DOHH2 (cell line): ENCODE data around the gene GDF2.

Source experiments
- H3F3A ChIP-seq: fragments of 200-600 bp; sonication (generic), shearing (Covaris generic); 2 replicates; pipeline ENCODE4 v1.6.0; 2016; ENCODE audit warnings: antibody characterized with exemption, mild to moderate bottlenecking; ENCODE audit not compliant: control insufficient read depth, insufficient read depth
- H3K27ac ChIP-seq: fragments of 200-600 bp; sonication (generic); 2 replicates; pipeline ENCODE4 v1.5.1; 2014; ENCODE audit warnings: low read depth, mild to moderate bottlenecking, low read length, moderate library complexity
- H3K27me3 ChIP-seq: fragments of 200-600 bp; sonication (generic); 2 replicates; pipeline ENCODE4 v1.6.1; 2014; ENCODE audit warnings: mild to moderate bottlenecking, low read length, mixed read lengths; ENCODE audit not compliant: control insufficient read depth
- H3K36me3 ChIP-seq: fragments of 200-600 bp; sonication (generic); 2 replicates; pipeline ENCODE4 v1.6.1; 2014; ENCODE audit warnings: mild to moderate bottlenecking, low read length, moderate library complexity, mixed read lengths; ENCODE audit not compliant: control insufficient read depth
- H3K4me1 ChIP-seq: fragments of 200-600 bp; sonication (generic); 2 replicates; pipeline ENCODE4 v1.6.1; 2014; ENCODE audit warnings: mild to moderate bottlenecking, low read length, mixed read lengths; ENCODE audit not compliant: control insufficient read depth
- H3K4me2 ChIP-seq: fragments of 200-600 bp; sonication (generic); 2 replicates; pipeline ENCODE4 v1.6.0; 2014; ENCODE audit warnings: mild to moderate bottlenecking, low read length, moderate library complexity
- H3K4me3 ChIP-seq: fragments of 200-600 bp; sonication (generic); 2 replicates; pipeline ENCODE4 v1.5.1; 2014; ENCODE audit warnings: mild to moderate bottlenecking, low read length, mixed read lengths
- H3K79me2 ChIP-seq: fragments of 200-600 bp; sonication (generic); 2 replicates; pipeline ENCODE4 v1.6.1; 2014; ENCODE audit warnings: mild to moderate bottlenecking, low read length, mixed read lengths; ENCODE audit not compliant: control insufficient read depth
- H3K9me2 ChIP-seq: fragments of 200-600 bp; sonication (generic); replicated peaks from 2 replicates; pipeline ENCODE4 v1.6.1; 2014; ENCODE audit warnings: mild to moderate bottlenecking, low read length, mixed read lengths; ENCODE audit not compliant: control insufficient read depth
- H3K9me3 ChIP-seq: fragments of 200-600 bp; sonication (generic); 2 replicates; pipeline ENCODE4 v1.6.1; 2014; ENCODE audit warnings: antibody characterized with exemption, low read length, mixed read lengths; ENCODE audit not compliant: control insufficient read depth, insufficient read depth
- H4K20me1 ChIP-seq: fragments of 200-600 bp; sonication (generic); 2 replicates; pipeline ENCODE4 v1.6.0; 2014; ENCODE audit warnings: low read depth, mild to moderate bottlenecking, antibody characterized with exemption, low read length, moderate library complexity; ENCODE audit not compliant: control insufficient read depth, insufficient read depth
- CTCF ChIP-seq: fragments of 200-600 bp; sonication (generic); IDR thresholded peaks from one replicate; pipeline ENCODE4 v1.5.1; 2014; ENCODE audit warnings: antibody characterized with exemption, mild to moderate bottlenecking, low read depth, low read length; ENCODE audit not compliant: poor library complexity, severe bottlenecking
- EZH2phosphoT487 ChIP-seq: fragments of 200-600 bp; sonication (generic); IDR thresholded peaks from 2 replicates; pipeline ENCODE4 v1.6.1; 2017; ENCODE audit warnings: borderline replicate concordance, mild to moderate bottlenecking, antibody characterized with exemption, low read length, moderate library complexity, mixed read lengths

The GDF2 gene

GRCh38 chr10:47337310-47337709 is 15.1 kb downstream of the GDF2 start:
- no peaks in the 10 kb centered on the region for H3K79me2 ChIP-seq
- TF ChIP-seq CTCF (no peak), EZH2phosphoT487 (no peak)
- no peak overlapping the region for H3K4me2 ChIP-seq
- H3K9me3 ChIP-seq, result no peaks in the 10 kb centered on the region
- H3K9me2 ChIP-seq, result no peaks in the 10 kb centered on the region
- no peaks in the 10 kb centered on the region for H3K27me3 ChIP-seq
- H3K4me3 ChIP-seq, result no peak overlapping the region
- H4K20me1 ChIP-seq, result no peaks in the 10 kb centered on the region
- H3K27ac ChIP-seq, result no peak overlapping the region
- no peaks in the 10 kb centered on the region for H3K4me1 ChIP-seq
- H3K36me3 ChIP-seq, result no peaks in the 10 kb centered on the region
- no peaks in the 10 kb centered on the region for H3F3A ChIP-seq

GRCh38 chr10:47339186-47339735 is 17.0 kb downstream of the GDF2 start:
- Histone ChIP-seq H3K4me2 (no peak overlapping the region), H3K9me3 (no peaks in the 10 kb centered on the region), H3F3A (no peaks in the 10 kb centered on the region), H3K9me2 (no peaks in the 10 kb centered on the region), H3K27me3 (no peaks in the 10 kb centered on the region), H3K36me3 (no peaks in the 10 kb centered on the region), H3K79me2 (no peaks in the 10 kb centered on the region), H4K20me1 (no peaks in the 10 kb centered on the region), H3K4me1 (no peaks in the 10 kb centered on the region), H3K4me3 (no peak overlapping the region), H3K27ac (no peak overlapping the region)
- TF ChIP-seq CTCF (no peak), EZH2phosphoT487 (no peak)

DNA sequence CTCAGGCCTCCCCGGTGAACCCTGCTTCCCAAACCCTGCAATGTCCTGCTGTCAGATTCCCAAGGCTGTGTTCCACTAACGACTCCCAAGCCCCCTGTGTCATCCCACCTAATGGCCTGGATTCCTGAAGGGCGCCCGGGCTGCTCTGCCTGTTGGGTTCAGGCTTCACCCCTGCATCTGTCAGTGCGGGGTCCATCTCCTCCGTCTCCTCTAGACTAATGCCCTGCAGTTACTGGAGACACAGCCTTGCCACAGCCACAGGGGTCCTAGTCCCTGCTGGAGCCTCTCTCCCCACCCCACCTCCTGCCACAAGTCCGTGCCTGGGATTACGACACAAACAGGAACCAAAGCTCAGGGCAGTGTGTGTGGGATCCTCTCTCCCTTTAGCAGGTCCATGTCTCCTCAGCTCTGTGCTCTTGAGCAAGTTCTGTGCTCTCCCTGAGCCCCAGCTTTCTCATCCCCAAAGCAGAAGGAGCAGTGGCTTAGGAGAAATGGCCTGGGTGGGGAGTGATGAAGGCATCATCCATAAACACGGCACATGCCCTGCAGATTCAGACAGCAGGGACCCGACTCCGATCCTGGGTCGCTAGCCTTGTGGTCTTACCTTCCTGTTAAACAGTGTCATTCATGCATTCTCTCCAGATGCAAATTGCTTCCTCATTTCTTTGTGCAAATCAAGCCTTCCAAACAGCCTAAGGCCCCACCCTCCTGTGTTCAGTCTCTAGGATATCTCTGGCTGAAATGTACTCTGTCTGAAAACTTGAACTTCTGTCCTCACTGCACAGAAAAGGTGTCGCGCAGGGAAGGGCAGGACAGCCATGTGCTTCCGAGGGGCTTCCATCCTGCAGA is 17.7 kb downstream of the GDF2 start:
- TF ChIP-seq EZH2phosphoT487 (no peak), CTCF (no peak)
- Histone ChIP-seq H3K9me2 (no peaks in the 10 kb centered on the region), H3K4me3 (no peak overlapping the region), H3K27ac (no peak overlapping the region), H3K4me2 (no peak overlapping the region), H3K79me2 (no peaks in the 10 kb centered on the region), H3K4me1 (no peaks in the 10 kb centered on the region), H3F3A (no peaks in the 10 kb centered on the region), H3K9me3 (no peaks in the 10 kb centered on the region), H4K20me1 (no peaks in the 10 kb centered on the region), H3K27me3 (no peaks in the 10 kb centered on the region), H3K36me3 (no peaks in the 10 kb centered on the region)
